Brain pericyte (primary cell): ENCODE measurements around the gene C20orf96.
"Not testable (repeated sequence)": the region's sequence is repeated elsewhere in the genome, so short reads cannot be mapped to it uniquely, and the experiment has no call there.

Experiments
- DNase-seq: peaks from one replicate; pipeline ENCODE4 v3.0.0-alpha.2; 2012; ENCODE audit warnings: low read depth, low spot score

Gene C20orf96

DNA sequence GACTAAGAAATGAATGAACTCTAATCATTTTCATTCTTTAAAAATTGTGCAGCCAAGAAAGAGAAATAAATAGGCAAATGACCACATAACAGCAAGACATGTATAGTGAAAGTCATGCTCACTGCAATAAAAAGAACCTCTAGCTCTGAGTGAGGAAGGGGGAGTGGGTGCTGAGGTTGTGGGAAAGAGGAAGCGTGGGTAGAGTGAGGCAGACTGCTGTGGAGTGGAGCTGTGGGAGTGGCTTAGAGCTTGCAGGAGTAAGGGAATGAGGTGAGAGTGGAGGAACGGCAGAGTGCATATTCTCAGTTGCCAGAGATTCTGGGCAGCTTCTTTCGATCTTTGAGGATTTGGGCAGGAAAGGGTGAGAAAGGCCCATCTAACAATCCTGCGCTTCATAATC, 53.1 kb downstream of the C20orf96 start:
- DNase-seq, result no peak

DNA sequence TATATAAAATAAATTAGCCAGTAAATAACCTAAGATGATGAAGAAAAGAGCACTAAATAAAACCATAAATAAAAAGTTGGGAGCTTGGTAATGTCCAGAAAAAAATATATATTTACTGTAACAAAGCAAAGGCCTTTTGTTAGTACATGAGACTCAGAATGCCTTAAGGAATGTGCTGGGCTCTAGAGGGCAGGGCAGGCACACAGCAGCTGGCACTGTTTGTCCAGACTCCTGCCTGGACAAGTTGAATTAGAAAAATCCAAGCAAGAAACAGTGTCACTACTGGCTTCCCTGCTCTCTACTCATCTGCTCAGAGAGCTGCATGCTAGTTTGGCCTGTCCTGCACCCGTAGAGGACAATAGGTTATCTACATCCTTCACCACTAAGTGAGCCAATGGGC, 54.7 kb downstream of the C20orf96 start:
- DNase-seq, result no peak

DNA sequence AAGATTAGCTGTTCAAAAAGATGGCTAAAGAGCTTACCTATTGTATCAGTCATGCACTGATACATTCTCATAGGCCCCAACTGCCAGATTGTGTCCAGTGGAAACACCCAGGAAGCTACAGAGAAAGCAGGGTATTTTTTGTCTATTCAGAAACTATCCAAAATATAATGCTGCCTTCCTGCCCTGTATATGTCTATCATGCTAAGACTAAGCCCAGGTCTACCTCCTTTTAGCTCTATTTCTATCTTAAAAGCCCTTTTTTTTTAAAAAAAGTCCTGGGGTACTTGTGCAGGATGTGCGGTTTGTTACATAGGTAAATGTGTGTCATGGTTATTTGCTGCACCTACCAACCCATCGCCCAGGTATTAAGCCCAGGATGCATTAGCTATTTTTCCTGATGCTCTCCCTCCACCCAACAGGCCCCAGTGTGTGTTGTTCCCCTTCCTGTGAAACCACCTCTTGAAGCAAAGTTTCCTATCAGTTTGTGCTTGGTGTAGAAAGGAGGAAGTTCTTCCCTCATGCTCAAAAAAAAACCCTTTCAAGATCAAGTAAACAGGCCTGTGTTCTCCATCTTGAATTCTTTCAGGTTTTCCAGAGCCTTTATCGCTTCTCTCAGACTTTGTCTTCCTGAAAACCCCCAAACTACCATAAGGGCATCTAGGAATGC, 63.0 kb downstream of the C20orf96 start:
- no peak for DNase-seq

DNA sequence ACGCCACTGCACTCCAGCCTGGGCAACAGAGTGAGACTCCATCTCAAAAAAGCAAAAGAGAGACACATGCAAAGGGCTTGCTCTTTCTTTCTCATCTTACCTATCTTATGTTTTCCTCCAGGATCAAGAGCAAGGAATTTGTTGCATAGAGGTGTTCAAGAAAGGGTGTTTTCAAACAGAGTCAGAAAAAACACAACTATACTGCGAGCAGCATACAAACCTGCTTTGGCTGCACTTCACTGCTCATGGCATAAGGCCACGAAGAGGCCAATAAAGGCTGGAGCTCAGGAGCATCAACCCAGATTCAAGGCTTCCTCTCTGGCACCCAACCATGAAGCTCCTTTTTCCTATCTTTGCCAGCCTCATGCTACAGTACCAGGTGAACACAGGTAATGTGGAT, 63.6 kb downstream of the C20orf96 start, which contains the start of gene DEFB129:
TSS of gene DEFB129 (plus strand) at position 301 of the 400 bp plus-strand sequence. CDS start at position 332, 31 bp downstream.
- no peak for DNase-seq

DNA sequence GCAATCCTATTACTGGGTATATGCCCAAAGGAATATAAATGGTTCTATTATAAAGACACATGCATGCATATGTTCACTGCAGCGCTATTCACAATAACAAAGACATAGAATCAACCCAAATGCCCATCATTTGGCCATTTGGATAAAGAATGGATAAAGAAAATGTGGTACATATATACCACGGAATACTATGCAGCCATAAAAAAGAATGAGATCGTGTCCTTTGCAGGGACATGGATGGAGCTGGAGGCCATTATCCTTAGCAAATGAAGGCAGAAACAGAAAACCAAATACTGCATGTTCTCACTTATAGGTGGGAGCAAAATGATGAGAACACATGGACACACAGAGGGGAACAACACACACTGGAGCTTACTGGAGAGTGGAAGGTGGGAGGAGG, 64.7 kb downstream of the C20orf96 start:
- not testable (repeated sequence) for DNase-seq

DNA sequence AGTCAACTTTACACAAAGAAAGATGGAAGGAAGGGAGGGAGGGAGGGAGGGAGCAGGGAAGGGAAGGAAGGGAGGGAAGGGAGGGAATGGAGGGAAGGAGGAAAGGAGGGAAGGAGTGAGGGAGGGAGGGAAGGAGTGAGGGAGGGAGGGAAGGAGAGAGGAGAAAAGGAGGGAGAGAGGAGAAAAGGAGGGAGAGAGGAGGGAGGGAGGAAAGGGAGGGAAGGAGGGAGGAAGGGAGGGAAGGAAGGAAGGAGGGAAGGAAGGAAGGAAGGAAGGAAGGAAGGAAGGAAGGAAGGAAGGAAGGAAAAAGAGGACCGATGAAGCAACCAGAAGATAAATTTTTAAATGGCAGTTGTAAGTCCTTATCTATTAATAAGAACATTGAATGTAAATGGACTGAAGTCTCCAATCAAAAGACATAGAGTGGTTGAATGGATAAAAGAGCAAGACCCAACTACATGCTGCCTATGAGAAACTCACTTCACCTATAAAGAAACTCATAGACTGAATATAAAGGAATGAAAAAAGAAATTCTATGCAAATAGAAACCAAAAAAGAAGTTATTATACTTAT, 69.2 kb downstream of the C20orf96 start:
- no peak for DNase-seq
